NB4 (cell line): Measurements from ENCODE around the gene BBS9.

Experiments
- DNase-seq: peaks from one replicate; pipeline ENCODE4 v3.0.0; 2010; ENCODE audit warnings: low read depth
- H3K4me3 ChIP-seq: one replicate; pipeline ENCODE4 v1.5.1; 2011; ENCODE audit warnings: mild to moderate bottlenecking, low read depth, low read length, moderate library complexity
- MYC ChIP-seq: IDR thresholded peaks from 2 replicates; pipeline ENCODE4 v1.6.1; 2011; ENCODE audit warnings: low read depth, low read length
- POLR2A ChIP-seq: IDR thresholded peaks from 2 replicates; pipeline ENCODE4 v1.6.1; 2011; ENCODE audit warnings: mild to moderate bottlenecking; ENCODE audit not compliant: insufficient read length; ENCODE audit errors: extremely low read depth
- TF ChIP-seq, protein P1 (sequence below): IDR thresholded peaks from one replicate; pipeline ENCODE4 v1.5.1; 2012; ENCODE audit warnings: low read depth, low read length
- TF ChIP-seq, protein P2 (sequence below): IDR thresholded peaks from 2 replicates; pipeline ENCODE4 v1.6.1; 2011; ENCODE audit warnings: low read depth, low read length

Gene BBS9

DNA sequence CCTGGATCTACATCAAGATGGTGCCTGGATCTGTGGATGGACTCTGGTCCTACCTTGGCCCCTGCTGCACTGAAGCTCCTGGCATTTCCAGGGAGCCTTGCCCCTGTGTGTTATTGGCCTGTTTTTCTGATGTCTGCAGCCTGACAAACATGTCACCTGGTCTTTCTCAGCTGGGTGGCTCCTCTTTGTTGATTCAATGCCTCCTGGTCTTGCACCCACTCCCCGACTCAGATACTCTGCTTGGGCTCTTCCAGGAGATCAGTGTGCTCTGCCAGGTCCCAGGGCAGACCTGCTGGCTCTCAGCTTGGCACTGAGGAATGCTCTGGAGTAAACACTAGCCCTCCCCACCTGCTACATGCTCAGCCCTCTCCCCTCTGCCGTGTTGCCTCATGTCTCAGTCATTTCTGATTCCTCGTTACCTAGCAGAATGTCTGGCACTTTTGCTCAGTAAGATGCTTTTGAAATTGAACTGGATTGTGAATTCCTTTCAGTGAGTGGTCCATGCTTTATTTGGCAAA lies 522.7 kb downstream of the BBS9 start:
- TF ChIP-seq, protein P1, sequence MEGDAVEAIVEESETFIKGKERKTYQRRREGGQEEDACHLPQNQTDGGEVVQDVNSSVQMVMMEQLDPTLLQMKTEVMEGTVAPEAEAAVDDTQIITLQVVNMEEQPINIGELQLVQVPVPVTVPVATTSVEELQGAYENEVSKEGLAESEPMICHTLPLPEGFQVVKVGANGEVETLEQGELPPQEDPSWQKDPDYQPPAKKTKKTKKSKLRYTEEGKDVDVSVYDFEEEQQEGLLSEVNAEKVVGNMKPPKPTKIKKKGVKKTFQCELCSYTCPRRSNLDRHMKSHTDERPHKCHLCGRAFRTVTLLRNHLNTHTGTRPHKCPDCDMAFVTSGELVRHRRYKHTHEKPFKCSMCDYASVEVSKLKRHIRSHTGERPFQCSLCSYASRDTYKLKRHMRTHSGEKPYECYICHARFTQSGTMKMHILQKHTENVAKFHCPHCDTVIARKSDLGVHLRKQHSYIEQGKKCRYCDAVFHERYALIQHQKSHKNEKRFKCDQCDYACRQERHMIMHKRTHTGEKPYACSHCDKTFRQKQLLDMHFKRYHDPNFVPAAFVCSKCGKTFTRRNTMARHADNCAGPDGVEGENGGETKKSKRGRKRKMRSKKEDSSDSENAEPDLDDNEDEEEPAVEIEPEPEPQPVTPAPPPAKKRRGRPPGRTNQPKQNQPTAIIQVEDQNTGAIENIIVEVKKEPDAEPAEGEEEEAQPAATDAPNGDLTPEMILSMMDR, result no peak
- TF ChIP-seq MYC, result no peak
- TF ChIP-seq, protein P2, sequence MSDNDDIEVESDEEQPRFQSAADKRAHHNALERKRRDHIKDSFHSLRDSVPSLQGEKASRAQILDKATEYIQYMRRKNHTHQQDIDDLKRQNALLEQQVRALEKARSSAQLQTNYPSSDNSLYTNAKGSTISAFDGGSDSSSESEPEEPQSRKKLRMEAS, result no peak
- no peak for TF ChIP-seq POLR2A
- DNase-seq, result no peak
- no peak overlapping the region for H3K4me3 ChIP-seq

DNA sequence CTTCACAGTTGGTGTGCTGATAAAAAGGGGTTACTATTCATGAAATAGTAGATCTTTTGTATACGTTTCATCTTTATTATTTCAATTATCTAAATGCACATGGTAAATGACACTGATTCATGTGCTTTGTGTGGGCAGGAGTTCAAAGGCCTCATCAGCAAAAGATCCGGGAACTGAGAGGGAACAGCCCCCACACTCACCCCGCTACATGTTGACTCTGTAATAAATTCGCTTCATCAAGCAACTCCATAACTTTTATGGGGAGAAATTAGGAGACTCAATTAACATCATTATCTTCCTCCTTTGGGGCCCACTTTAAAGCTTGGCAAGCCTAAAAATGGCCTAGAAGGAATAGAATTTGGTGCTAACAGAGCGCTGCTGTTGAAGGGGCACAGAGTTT lies 525.3 kb downstream of the BBS9 start:
- TF ChIP-seq, protein P1, result no peak
- TF ChIP-seq, protein P2, result no peak
- no peak for TF ChIP-seq POLR2A
- TF ChIP-seq MYC, result no peak
- DNase-seq, result no peak
- no peak overlapping the region for H3K4me3 ChIP-seq
